NCI-H2227 treated with DMSO at 0.1 percent for 48 hours (cell line): ENCODE results near the gene FOXM1.
A peak's percentile ranks its signal among the peaks of the same experiment; 100 is the strongest.

Experiments used
- DNase-seq: peaks from one replicate; lab custom pipeline; 2025; lab: John Stamatoyannopoulos, UW

FOXM1 gene

GRCh38 chr12:2835691-2836403 is 41.1 kb downstream of the FOXM1 start:
- DNase-seq: no peak

DNA sequence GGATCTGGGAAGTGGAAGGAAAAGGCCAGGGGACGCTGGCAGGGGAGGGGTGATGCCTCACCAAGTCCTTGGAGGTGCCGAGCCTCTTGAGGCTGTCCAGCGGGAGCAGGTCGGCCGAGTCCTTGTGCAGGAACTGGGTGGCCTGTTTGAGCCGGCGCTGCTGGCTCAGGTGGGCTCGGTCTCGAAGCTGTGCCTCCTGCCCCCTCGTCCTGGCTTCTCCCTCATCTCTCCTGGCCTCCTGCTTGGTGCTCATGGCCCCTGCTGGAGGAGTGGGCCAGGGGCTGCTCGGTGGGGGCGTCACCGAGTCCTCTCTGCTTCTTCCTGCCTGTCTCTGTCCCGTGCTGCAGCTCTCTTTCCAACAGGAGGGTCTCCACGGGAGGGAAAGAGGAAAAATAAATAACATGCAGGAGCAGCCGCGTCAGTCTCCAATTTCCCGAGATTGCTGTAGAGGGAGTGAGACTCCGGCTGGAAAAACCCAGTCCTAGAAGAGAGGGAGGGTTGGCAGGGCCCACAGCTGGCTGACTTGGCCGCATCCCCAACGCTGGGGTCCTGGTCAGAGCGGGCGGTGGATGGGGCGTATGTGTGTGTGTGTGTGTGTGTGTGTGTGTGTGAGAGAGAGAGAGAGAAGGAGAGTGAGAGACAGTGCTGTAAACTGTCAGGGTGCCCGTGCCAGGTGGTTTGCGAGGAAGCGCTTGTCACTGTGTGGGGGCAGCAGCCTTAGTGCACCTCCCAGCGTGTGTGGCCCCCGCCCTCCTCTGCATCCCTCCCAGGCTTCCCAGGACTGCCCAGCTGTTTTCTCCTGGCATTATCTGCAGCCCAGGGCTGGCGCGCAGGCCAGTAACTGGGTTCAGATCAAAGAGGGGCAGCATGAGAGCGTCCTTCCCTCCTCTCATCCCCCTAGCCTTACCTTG is 42.1 kb downstream of the FOXM1 start, which contains the start of gene NRIP2:
Gene NRIP2 (minus strand): TSS at position 455 of the 911 bp plus-strand sequence. CDS start 52 bp downstream, at position 403.
- peak; percentile 25 for DNase-seq

- DNase-seq: no peak
These were observed 43.2 kb downstream of the FOXM1 start for GRCh38 chr12:2833810-2834209.

DNA sequence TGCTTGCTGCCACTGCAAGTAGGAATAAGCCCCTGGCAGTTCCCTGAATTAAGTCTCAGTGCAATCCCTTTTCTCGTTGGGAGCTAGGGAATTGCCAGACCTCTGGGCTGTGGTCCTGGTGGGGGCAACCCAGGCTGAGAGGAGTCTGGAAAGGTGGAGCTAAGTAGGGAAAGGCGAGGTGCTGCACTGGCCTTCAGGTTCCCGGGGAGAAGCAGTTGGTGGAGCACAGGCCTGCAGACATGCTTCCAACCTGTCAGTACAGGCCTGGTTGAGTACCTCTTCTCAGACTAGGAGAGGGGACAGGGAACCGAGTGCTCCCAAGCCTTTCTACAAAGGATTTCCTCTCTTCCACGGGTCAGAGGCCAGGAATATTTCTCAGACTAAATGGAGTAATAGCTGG is 43.6 kb downstream of the FOXM1 start:
- DNase-seq: no peak

- DNase-seq: no peak
These were observed 44.3 kb downstream of the FOXM1 start for GRCh38 chr12:2832550-2833127.

DNA sequence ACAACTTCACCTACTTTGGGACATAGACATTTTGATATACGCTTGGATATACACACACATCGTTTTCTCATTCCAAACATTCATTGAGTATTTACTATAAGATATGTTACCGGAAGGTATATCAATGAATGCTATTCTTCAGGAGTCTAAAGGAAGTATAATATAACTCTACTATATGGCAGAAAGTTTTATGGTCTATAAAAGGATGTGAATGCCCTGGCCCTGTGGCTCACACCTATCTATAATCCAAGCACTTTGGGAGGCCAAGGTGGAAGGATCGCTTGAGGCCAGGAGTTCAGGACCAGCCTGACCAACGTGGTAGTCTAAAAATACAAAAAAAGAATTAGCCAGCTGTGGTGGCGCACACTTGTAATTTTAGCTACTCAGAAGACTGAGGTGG is 47.7 kb downstream of the FOXM1 start:
- DNase-seq: no peak

GRCh38 chr12:2826721-2827515 is 50.1 kb downstream of the FOXM1 start:
- DNase-seq: no peak

DNA sequence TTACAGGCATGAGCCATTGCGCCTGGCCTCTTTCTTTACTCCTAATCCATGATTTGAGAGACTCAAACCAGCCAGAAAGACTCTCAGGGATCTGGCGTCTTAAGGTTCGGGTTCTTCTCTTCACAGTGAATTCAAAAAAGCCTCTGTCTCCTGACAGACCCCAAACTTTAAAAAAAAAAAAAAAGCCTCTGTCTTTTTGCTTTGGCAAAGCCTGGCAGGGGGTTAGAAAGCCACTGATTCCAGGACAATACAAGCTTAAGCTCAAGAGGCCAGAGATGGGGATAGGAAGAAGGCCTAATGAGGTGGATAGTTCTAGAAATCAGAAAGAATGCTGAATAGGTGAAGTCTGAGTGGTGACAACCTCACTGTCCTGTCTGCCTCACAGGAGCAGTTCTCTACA is 50.9 kb downstream of the FOXM1 start:
- DNase-seq: no peak

GRCh38 chr12:2825132-2825531 is 51.8 kb downstream of the FOXM1 start:
- DNase-seq: no peak

DNA sequence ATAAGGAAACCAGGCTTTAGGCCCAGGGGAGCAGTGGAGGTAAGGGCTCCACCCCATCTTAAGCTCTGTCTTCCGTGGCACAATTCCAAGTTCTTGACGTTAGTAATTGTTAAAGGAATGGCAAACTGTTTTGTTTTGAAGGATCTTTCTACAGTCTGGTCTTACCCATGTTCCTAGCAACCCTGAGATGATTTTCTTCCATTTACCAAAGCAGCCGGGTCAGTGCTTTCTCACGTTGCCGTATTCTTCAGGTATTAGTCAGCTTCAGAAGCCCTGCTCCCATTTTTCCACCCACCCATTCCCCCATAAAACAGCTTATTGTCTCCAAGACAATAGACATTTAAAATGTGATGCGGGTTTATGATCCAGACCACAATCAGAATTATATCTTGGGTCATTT is 52.4 kb downstream of the FOXM1 start:
- no peak for DNase-seq

GRCh38 chr12:2823483-2823882 is 53.5 kb downstream of the FOXM1 start:
- DNase-seq: no peak

DNA sequence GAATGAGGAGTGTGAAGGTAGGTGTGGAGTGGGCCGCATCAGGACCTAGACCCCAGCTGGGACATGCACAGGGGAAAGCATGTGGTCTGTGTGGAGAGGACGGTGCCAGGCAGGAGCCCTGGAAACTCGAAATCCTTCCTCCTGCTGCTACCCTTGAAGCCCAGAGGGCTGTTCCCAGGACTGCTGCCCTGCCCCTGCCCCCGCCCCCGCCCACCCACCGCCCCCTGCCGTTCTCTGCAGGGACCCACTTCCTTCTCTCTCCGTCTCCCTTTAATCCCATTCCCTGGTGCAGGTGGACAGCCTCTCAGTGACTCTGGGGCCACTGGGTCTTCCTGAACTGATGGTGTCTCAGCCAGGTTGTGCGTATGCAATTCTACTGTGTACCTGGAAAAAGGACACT is 56.5 kb downstream of the FOXM1 start:
- no peak for DNase-seq

- DNase-seq: no peak
These were observed 57.2 kb downstream of the FOXM1 start for GRCh38 chr12:2819810-2820209.

- DNase-seq: no peak
These were observed 63.5 kb downstream of the FOXM1 start for GRCh38 chr12:2813214-2814185.

DNA sequence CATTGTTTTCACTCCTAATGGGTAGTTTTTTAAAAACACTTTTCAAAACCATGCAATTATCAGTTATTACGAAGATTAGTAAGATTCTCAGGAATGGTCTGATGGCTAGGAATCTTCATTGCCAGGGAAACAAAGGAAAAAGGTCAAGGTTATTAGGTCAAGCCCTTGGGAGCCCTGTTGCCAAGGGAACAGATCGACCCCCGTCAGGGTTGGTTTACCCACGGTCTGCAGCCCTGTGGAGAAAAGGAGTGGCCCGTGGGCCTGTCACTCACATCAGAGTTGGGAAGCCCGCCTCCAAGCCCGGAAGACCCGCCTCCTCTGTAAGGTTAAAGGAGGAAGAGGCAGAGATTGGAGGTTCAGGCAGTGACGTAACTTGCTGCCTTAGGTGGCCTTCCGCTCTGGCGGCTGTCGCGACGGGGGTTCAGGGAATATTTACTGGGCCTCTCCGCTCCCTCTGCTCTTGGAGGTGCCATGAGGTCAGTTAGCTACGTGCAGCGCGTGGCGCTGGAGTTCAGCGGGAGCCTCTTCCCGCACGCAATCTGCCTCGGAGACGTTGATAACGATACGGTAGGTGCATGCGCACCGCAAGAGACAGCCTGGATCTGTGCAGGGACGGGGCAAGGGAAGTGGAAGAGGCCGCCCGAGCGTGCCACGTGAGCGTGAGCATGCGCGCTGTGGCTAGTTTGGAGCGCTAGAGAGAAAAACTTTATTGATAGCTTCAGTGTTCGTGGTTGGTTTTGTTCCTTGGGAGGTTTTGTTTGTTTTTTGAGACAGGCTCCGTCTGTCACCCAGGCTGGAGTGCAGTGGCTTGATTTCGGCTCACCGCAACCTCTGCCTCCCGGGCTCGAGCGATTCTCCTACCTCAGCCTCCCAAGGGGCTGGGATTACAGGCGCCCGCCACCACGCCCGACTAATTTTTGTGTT is 64.4 kb downstream of the FOXM1 start, which contains the start of gene ITFG2:
Gene ITFG2 (plus strand): TSS at position 379 of the 924 bp plus-strand sequence. CDS start 93 bp downstream, at position 472.
- peak; percentile 94 for DNase-seq

DNA sequence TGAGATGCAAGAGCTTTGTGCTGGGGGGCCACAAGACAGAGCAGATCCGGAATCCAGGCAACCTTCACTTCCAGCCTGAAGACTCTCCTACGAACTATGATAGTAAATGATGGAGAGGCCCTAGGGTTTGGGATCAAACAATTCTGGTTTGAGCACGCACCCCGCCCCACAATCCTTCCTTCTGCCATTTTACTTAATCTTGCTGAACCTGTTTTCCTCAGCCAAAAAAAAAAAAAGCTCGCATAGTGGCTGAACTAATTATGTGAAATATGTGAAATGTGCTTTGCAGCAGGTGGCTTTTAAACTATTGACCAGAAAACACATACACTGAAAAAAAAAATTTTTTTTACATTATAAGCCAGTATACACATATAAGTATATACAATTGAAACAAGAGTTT is 65.2 kb downstream of the FOXM1 start:
- DNase-seq: no peak
